ENCODE results near the gene JAZF1.

JAZF1 gene

DNA sequence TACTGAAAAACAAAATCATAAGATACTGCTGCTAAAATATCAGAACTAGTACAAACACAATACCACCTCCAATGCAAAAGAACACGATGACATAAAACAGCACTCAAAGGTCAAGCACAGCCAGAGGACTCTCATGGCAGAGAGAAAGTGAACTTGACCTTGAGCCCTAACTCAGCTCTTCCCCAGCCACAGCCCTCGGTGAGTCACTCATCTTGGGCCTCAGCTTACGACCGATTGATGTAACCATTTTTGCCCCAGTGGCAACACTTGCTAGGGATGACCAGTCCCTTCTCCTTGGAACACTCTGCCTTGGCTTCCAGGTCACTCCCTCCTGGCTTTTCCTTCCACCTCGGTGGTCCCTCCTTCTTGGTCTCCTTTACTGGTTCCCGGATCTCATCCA is 77.8 kb downstream of the JAZF1 start:
- DNase-seq = peak; percentile 89

DNA sequence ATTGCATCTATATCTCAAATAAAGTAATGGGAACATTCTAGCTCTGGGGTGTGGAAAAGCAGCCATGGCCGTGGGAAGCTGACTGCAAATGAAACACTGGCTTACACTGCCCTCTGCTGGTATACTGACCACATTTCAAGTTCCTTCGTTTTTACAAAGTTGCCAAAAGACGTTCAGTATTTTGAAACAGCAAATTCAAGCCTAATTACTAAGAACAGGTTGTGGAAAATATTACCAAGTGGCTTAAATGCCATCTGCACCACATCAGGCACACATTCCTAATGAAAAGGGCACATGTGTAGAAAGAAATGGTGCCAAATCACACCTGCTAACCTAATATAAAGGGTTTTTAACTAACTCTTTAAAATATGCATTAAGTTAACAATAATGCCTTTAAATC is 83.9 kb downstream of the JAZF1 start:
- DNase-seq = peak; percentile 64

DNA sequence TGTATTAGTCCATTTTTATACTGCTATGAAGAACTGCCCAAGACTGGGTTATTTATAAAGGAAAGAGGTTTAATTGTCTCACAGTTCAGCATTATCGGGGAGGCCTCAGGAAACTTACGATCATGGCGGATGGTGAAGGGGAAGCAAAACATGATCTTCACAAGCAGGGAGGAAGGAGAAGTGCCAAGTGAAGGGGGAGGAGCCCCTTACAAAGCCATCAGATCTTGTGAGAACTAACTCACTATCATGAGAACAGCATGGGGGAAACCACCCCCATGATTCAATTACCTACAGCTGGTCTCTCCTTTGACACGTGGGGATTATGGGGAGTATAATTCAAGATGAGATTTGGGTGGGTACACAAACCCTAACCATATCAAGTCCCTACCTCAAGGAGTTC is 85.4 kb downstream of the JAZF1 start:
- DNase-seq = no peak

DNA sequence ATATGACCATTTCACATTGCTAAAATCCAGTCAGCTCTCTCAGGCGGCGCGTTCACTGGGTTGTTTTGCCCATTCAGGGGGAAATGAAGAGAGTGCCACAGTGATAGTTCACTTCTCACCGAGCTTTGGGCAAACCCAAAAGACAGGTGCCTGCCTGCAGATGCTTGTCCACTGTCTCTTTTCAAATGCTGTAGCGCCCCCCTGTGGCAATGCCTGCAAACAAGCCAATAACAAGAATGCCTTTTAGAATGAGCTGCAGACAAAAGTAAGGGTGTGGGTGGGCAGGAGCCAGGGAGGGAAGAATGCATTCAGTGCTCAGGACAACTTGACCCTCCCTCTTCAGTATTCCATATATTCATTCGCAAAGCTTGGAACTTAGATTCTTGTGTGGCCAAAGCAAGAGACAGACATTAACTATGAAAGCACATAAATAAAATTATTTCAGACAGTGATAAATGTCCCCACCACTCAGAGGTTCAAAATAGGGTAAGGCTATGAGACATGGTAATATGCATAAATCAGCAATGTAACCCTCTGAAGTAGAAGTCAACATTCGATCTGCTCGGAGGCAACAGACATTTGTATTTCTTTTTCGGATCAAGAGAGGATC is 86.9 kb downstream of the JAZF1 start:
- DNase-seq = peak; percentile 63

DNA sequence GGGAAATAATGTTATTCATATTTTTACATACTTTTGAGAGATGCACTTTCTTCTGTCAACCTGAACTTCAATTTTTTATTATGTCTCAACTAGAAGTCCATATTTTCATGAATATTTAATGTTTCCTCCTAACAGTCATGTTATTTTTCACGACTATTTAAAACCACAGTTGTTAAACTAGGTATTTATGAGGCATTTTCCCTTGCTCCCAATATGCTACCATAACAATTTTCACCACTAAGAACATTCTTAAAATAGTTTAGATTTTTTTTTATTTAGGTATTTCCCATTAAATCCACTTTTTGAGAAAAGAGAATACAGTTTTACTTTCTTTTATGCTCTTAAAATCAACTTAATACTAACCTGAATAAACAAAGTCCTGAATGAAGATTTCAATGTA is 89.4 kb downstream of the JAZF1 start:
- DNase-seq = no peak

DNA sequence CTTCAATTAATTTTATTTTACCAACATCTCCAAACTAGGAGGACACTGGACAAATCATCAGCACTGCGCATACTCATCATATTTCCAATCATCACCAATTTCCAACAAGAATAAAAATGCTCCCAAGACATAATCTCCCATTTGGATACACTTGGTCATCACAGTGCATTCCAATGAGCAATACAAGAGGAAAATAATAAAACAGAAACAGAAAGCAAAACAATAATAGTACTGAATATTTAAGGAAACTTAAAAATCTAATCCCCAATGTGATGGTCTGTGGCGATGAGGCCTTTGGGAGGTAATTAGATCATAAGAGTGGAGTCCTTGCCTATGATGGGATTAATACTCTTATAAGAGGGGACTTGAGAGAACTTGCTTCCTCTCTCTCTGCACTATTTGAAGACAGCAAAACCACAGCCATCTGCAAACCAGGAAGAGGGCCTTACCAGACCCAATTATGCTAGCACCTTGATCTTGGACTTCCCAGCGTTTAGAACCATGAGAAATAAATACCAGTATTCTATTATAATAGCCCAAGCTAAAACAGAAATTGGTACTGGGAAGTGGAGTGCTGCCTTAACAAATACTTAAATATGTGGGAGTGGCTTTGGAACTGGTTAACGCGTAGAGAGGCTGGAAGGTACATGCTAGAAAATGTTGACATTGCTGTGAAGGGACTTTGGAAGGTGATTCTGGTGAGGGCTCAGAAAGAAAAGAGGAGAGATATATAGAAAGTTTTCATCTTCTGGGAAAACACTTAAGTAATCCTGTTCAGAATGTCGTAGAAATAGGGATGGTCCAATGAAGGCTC is 91.5 kb downstream of the JAZF1 start:
- no peak for DNase-seq

DNA sequence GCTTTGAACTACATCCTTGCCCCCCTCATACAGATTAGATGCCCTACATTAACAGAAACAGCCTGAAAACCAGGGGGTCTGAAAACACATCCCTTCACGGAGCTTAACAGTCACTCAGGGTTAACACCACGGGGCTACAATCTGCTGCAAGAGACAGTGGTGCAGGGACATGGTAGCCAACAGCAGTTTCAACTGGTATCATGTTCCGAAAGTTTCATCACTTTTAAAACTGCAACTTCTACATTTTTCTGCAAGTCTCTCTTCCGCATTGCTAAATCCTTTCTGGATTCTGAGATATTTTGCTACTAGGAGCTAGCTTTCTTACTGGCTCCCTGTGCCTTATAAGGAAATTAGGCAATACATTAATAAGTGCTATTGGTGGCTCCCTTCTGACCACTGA is 92.6 kb downstream of the JAZF1 start:
- no peak for DNase-seq

DNA sequence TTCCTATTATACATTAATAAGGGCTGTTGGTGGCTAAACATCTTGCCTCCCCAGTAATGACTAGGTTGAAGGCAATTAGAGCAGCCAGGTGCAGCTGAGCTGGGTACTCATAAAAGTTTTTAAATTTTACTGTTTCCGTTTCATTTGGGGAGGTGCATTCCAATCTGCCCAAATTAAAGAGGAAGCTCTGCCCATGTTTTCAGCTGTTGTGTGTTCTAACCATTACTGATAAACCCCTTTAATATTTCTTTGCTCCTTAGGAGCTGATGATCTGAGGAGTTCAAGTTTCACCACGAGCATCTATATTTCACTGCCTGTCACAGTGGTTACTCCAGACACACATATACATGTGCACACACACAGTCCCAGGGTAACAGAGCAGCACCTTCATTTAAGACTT is 94.4 kb downstream of the JAZF1 start:
- no peak for DNase-seq

DNA sequence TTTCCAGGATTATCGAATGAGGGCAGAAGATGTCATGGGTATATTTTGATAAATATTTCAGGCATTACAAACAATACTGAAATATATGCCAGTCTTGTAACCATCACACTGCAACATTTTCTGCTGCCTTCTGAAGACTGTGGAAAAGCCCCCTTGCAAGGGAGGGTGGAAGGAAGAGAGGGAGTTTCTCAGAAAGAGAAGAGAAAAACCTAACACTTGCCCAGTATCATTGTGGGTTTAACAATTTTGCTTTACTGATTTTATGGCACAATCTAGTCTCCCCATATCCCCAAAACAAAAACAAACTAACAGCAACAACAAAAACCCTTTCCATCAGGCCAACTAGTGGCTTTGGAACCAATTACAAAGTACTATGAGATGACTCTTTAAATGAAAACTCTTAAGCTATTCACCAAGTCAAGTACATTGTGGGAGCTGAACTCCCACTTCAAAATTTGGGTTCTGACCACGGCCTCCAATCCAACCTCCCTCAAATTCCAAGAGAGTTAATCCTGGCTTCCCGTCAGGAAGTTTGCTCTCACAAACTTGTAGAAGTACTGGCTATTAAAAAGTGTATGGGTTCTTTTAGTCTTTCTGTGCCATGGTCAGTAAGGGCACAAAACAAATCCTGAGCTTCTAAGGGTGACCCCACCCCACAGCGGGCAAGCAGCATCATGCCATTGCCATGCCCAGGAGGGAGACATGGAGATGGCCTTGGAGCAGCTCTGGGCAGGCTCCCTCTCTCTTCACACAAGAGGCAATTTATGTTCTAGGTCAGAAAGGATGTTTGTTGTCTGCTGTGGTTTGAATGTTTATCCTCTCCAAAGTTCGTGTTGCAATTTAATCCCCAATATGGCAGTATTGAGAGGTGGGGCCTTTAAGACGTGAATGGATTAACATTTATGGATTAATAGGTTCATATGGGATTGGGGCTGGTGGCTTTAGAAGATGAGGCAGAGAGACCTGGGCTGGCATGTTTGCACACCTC is 96.3 kb downstream of the JAZF1 start:
- no peak for DNase-seq

DNA sequence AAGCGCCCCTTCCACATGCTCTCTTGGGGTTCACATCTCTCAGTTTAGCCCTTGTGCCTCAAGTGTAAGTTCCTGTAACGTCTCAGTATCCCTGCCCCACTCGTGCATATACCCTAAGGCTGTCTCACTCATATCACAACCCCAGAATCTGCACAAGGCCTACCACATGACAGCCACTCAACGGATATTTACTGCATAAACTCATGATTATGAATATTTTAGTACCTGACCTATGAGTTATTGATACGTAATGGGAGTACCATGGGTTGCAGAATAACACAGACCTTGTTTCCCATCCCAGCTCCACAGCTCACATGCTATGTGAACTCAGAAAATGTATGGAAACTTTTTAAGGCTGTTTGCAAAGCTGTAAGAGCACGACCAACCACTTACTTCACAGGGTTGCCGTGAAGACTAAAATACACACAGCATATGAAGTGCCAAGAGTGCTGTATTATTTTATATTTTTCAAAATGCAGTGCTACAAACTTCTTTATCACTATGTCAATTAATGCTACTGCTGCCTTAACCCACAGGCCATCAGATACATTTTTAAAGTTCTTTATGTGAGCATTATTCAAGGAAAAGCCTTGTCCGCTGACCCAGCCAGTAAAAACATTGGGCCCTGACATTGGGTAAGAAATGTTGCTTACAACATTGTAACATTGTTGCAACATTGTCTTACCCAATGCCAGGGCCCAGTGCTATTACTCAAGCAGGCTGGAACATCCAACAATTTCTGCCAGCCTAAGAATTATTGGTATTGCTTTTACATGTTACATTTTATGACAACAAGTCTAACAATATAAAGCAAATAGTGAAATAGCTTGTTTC is 97.2 kb downstream of the JAZF1 start:
- peak; percentile 47 for DNase-seq

DNA sequence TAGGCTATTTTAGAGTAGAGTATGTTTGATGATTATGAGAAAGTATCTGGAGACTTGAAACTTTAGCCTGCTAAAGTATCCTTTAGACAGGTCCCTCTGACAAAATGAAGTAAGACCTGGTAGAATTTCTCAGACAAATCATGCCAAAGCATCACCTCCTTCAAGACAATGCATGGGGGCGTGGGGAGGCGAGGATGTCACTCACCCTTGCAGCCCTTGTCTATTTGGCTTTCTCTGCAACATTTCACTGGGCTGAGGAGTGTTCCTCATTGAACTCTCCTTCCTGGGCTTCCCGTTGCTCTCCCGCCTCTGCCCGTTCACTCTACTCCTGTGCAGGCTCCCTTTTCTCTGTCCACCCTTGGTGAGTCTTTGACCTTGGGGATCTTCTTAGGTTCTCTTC is 98.5 kb downstream of the JAZF1 start:
- DNase-seq = no peak

DNA sequence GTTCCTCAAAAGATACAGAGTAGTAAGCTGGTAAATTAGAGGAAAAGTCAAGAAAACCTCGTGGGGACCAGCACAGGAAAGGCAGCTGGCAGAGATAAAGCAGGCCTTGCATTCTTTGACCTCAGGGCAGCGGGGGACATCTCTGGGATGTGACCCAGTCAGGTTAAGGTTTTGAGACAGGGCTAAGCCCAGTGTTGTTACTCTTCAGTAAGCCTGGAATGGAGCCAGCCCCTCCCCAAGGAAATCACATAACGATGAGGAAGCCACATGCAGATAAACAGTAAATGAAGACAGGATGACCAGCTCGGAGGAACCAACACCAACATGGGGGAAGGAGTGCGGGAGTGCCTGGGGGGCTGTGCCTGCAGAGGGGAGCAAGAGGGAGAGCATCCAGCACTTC is 99.6 kb downstream of the JAZF1 start:
- DNase-seq = no peak

DNA sequence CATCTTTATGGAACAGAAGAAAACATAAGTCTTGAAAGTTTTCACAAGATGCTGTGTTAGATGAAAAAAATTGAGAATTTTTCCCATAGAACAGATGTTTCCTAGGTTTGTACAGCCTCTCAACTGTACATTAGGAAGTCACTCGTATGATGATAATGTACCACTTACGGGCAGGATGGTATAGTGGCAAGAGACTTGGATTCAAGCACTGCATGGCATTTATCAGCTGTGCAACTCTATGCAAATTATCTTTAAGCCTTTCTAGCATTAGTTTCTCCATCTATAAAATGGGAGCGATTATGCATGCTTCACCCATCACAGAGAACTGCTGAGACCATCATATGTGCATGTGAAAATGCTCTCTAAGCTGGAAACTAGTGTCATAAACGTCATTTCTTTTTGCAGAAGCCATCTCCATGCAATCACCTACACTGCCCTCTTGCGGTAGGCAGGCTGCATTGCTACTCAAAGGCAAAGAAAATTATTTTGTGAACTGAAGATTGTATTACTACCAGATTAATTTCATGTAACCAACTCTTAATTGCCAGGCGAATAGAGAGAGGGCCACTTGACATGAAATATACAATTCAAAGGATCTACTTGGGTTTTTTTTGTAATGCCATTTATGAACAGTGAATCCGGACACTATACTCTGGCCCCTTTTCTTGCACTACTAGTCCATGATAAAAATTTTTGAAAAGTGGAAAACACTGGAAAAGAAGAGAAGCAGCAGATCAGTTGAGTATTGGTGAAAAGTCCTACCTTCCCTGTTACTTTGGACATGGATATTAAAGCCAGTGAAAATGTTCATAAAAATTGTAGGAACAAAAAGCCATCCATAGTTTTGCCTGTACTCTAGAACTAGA is 102.3 kb downstream of the JAZF1 start:
- DNase-seq = peak; percentile 48

DNA sequence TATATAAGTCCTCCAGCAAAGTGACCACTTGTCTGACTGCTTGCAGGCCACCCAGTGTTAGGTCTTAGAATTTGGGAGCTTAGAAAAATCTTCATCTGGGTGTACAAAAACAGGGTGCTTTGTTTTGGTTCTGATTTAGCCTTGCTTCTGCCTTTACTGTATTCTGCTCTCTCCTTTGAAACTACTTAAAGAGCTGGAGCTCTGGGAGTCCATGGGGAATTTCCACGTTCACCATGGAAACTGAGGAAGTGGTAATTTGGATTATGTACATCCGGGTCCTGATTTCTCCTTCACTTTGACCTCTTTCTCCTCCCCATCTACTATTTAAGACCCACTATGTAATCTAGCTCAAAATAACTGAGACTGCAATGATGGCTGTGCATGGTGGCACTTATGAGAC is 103.0 kb downstream of the JAZF1 start:
- no peak for DNase-seq

DNA sequence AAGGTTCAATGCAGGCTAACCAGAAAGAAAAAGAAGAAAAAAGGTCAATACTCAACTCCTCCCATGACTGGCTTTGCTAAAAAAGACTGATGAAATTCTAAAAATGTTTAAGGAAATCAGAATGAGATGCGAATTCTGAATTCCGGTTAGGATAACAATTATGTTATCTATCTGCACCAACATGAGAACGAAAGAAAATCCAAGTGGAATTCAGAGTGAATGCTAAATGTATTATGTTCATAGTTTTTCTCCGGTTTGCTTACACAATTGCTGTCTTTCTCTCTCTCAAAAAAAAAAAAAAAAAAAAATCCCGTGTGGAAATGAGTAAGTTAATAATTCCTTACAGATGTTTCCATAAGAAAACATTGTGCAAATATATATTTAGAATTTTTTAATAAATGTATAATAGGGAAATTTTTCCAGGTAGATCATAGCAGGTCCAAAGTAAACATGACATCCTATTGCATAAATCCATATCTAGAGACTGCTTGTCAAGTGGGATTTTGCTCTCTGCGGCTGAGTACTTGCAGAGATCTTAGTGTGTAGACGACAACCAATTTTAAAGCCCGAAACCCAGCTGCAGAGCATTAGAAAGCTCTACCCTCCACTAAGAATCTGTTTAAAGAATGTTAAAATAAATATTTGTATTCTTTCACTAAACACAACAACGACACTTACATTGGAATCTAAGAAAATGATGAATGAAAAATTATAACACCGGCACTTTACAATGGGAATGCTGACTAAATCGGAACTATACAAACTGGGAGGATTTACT is 104.0 kb downstream of the JAZF1 start:
- no peak for DNase-seq

DNA sequence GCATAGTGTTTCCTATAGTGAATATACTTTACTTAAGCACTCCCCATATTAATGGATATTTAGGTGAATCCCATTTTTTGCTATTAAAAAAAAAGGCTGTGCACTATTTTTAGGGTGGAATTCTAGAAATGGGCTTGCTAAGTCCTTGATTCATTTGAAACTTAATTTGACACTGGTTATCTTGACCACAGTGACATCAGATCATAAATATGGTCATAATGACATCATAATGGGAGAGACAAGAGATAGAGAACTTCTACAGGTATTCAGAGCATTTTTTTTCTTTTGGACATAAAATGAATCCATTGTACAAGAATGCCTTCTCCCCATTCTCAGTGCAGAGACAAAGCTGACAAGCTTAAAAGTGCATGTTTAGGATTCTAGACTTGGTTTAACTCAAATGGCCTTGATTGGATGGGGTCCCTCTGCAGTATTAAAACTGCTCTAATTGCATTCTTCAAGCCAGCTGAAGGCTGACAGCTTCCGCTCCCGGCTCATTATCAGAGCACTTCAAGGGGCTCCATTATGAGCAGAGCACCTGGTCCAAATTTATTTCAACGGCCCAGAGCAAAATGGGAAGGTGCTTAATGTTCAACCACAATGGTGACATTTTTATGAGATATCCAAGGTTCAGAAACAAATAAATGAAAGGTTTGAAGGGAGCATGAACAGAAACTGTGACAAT is 104.8 kb downstream of the JAZF1 start:
- DNase-seq = no peak

DNA sequence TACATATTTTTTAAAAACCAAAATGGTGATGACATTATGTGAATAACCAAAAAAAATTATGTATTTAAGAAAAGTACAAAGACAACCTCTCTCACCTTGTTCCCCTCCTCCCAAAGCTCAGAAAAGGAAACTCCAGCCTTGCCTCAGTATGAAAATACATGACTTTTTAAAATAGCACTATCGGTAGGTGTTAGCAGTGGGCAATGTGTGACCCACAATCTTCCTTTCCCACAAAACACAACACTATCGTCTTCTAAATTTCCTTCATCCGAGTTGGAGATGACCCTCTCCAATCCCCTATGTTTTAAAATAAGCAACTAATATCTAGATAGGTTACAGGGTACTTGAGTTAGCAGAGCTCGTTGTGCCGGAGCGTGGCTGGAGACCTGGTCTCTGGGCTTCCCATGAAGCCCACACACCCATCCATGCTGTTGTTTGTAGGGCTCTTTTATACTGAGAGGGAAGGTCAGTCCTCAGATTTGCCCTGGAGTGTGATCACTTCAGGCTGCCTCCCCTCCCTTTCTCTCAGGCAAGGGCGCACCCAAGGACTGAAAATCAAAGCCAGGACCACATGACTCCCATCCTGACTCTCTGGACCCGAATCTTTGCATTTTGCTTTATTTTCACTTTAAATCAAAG is 107.6 kb downstream of the JAZF1 start:
- DNase-seq = no peak

DNA sequence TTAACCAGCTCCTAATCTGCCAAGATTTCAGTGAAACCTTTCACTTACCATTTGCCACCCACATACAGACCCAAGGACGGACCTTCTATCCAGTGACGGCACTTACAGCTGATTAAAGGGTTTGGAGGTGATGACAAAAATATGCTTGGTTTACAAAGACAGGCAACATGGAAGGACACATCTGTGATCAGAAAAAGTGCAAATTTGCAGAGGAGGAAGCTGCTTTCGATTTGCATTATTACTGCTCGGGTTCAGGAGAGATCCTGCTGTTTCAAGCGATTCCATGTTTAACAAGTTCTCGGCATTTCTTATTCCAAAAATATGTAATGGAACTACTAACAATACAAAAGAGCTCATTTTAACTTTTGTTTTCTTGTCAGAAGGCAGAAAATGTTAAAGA is 109.0 kb downstream of the JAZF1 start:
- DNase-seq = no peak

DNA sequence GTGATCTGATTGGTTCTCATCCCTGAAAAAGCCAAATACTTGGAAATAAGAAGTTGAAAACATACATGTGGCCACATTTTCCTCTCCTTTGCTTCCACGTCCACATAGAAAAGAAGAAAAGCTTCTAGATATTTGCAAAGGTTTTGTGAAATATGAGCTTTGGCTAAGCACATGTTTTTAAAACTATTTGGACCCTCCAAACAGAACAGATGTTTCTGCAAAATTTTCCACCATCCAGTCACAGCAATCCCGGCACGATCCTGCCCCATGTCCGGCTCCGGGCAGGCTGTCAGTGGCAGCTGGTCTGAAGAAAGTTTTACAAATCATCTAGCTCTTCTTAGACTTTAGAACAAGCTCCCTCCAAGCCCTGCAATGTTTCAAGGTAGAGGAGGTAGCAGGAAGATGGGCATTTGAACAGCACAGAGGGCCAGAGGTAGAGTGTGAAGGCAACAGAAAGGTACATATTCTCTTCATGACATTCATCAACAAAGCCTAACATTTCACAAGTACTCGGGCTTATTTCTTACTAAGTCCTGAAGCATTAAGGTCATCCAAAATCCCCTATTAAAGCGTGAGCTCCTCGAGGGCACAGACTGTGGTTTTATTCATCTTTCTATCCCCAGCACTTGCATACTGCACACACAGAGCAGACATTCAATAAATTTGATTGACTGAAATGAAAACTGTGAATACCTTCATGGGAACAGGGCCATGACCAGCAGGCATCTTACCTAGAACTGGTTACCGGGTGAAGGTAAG is 110.1 kb downstream of the JAZF1 start:
- no peak for DNase-seq

Data from HCEC 1CT (cell line).